ENCODE measurements around the gene MT3.
A peak's percentile ranks its signal among the peaks of the same experiment; 100 is the strongest.

Gene MT3

DNA sequence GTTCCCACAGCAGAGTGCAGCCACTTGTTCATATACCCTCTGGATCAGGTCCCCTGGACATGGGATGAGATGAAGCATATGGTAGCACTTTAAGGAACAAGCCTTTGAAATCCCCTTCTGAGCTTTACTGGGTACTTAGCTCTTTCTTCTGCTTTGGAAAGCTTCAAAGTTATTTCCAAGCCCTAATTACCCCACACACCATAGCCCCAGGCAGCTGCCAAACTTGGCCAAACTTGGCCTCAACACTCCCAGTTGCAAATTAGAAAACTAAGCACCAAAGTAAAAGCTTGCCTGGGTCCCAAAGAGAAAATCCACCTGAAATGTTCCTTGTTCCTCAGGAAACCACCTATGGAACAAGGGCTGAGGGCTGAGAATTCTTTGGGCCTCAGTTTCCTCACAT is 40.2 kb upstream of the MT3 start:
- TF ChIP-seq, protein P1, sequence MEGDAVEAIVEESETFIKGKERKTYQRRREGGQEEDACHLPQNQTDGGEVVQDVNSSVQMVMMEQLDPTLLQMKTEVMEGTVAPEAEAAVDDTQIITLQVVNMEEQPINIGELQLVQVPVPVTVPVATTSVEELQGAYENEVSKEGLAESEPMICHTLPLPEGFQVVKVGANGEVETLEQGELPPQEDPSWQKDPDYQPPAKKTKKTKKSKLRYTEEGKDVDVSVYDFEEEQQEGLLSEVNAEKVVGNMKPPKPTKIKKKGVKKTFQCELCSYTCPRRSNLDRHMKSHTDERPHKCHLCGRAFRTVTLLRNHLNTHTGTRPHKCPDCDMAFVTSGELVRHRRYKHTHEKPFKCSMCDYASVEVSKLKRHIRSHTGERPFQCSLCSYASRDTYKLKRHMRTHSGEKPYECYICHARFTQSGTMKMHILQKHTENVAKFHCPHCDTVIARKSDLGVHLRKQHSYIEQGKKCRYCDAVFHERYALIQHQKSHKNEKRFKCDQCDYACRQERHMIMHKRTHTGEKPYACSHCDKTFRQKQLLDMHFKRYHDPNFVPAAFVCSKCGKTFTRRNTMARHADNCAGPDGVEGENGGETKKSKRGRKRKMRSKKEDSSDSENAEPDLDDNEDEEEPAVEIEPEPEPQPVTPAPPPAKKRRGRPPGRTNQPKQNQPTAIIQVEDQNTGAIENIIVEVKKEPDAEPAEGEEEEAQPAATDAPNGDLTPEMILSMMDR (IDR thresholded peaks at IDR 0.05; ENCODE audit: low read depth, low read length) = no peak
- TF ChIP-seq POLR2A (IDR thresholded peaks at IDR 0.05; ENCODE audit: extremely low read depth, insufficient read length) (no peak), MYC (IDR thresholded peaks at IDR 0.05; ENCODE audit: low read depth, low read length) (no peak)
- TF ChIP-seq, protein P2, sequence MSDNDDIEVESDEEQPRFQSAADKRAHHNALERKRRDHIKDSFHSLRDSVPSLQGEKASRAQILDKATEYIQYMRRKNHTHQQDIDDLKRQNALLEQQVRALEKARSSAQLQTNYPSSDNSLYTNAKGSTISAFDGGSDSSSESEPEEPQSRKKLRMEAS (IDR thresholded peaks at IDR 0.05; ENCODE audit: low read depth, low read length) = no peak
- no peak overlapping the region for H3K4me3 ChIP-seq (ENCODE audit: low read depth, low read length)
- no peak for DNase-seq (ENCODE audit: low read depth)

DNA sequence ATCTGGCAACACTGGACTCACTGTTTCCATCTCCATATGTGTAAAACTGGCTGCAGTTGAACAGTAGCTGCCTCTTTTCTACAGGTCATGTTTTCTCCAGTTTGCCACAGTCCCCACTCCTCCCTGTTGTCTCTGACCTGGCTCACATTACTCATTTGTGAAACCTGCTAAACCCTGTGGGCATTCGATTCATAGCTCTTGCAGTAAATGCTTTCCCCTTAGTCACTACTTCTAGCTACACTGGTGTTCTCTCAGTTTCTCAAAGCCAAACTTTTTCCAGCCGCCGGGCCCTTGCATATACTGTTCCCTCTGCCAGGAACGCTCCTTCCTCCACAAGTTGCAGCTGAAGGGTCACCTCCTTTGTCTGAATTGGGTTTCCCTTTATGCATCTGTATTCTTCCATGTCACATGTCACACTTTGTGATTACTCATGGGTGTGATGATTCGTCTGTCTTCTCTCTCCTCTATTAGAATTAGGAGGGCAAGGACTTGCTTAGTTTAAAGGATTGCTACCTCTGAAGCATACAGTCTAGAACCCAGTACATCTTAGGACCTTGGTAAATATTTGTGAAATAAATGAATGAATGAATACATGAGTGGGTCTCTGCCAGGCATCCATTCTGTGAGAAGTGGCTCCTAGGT is 39.5 kb upstream of the MT3 start:
- no peak overlapping the region for H3K4me3 ChIP-seq (ENCODE audit: low read depth, low read length)
- no peak for TF ChIP-seq MYC (IDR thresholded peaks at IDR 0.05; ENCODE audit: low read depth, low read length)
- TF ChIP-seq, protein P1 (IDR thresholded peaks at IDR 0.05; ENCODE audit: low read depth, low read length) = no peak
- no peak for TF ChIP-seq POLR2A (IDR thresholded peaks at IDR 0.05; ENCODE audit: extremely low read depth, insufficient read length)
- TF ChIP-seq, protein P2 (IDR thresholded peaks at IDR 0.05; ENCODE audit: low read depth, low read length) = no peak
- DNase-seq (ENCODE audit: low read depth) = no peak

DNA sequence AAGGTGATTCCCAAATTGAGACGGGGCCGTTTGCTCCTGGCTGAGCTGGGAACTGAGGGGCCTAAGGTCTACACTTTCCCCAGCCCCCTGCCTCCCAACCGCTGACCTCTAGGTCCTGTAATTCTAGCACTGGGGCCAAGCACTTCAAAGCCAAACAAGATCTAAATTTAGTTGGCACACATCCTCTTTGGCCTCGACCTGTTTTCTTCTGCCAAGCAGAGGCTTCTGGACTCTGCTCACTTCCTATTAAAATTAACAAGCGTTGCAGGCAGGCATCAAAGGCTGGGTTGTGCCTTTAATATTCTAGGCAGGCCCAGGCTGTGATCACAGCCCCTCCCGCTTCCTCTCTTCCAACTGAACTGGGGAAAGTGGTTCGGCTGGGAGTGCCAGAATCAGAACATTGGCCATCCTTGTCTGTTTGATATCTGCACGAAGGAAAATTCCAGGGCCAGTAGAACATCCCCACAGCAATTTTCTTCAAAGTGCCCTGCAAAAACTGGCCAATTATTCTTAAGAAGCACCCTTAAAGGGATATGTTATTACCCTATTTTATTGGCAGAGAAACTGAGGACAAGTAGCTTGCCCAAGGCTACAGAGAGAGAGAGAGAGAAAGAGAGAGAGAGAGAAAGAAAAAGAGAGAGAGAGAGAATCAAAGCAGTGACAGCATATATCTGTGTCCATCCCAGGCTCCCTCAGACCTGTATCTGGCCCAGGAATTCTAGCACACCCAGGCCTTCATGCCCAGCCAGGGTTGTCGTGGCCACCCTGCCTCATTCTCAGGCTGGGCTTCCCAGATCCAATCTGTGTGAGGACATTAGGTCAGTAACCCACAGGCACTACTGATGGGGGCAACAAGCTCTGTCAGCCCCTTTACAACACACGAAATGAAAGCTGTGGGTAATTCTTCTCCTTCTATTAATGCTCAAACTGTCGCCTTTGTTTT is 37.3 kb upstream of the MT3 start:
- no peak for TF ChIP-seq POLR2A (IDR thresholded peaks at IDR 0.05; ENCODE audit: extremely low read depth, insufficient read length)
- TF ChIP-seq, protein P2 (IDR thresholded peaks at IDR 0.05; ENCODE audit: low read depth, low read length) = no peak
- no peak for TF ChIP-seq MYC (IDR thresholded peaks at IDR 0.05; ENCODE audit: low read depth, low read length)
- TF ChIP-seq, protein P1 (IDR thresholded peaks at IDR 0.05; ENCODE audit: low read depth, low read length) = no peak
- DNase-seq (ENCODE audit: low read depth) = peak; percentile 11
- H3K4me3 ChIP-seq (ENCODE audit: low read depth, low read length) = no peak overlapping the region

DNA sequence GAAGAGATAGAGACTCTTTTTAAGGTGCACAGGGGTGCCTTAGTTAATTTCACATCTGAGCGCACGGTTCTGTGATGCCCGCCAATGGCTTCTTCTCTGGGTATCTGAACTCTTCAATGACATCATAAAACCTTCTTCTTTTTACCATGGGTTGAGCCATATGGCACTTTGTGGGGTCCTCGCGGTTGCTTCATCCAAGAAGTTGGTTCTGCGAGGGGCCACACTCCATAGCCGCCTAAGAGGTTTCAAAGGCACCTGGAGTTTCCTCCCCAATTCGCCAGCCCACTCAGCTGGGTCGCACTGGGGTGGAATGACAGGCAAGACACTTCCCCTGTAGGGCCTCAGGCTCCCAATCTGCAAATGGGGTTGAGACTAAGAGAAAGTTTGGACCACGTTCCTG is 34.9 kb upstream of the MT3 start:
- TF ChIP-seq POLR2A (IDR thresholded peaks at IDR 0.05; ENCODE audit: extremely low read depth, insufficient read length) (no peak), MYC (IDR thresholded peaks at IDR 0.05; ENCODE audit: low read depth, low read length) (no peak)
- TF ChIP-seq, protein P1 (IDR thresholded peaks at IDR 0.05; ENCODE audit: low read depth, low read length) = no peak
- TF ChIP-seq, protein P2 (IDR thresholded peaks at IDR 0.05; ENCODE audit: low read depth, low read length) = no peak
- H3K4me3 ChIP-seq (ENCODE audit: low read depth, low read length) = no peak overlapping the region
- DNase-seq (ENCODE audit: low read depth) = no peak

DNA sequence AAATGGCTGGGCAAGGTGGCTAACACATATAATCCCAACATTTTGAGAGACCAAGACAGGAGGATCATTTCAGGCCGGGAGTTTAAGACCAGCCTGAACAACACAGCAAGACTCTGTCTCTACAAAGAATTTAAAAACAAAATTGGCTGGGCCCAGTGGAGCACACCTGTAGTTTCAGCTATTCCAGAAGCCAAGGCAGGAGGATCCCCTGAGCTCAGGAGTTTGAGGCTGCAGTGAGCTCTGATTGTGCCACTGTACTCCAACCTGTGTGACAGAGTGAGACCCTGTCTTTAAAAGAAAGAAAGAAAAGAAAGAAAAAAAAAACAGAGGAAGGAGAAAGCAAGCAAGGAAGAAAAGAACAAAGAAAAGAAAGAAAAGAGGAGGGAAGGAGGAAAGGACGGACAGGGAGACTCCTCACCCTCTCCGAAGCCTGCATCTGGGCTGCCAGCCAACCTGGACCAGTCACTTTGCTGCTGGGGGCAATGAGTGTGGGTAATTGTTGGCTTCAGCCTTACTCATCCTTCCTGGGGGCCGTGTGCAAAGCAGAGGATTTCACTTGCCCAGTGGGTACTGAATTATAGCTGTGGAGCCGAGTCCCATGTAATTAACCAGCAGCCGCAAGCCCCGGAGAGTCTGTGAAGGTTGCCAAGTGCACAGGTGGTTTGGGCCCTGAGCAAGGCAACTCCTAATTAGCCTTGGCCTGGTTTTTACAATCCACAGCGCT is 31.1 kb upstream of the MT3 start:
- TF ChIP-seq, protein P1 (IDR thresholded peaks at IDR 0.05; ENCODE audit: low read depth, low read length) = no peak
- no peak for TF ChIP-seq POLR2A (IDR thresholded peaks at IDR 0.05; ENCODE audit: extremely low read depth, insufficient read length)
- TF ChIP-seq, protein P2 (IDR thresholded peaks at IDR 0.05; ENCODE audit: low read depth, low read length) = no peak
- H3K4me3 ChIP-seq (ENCODE audit: low read depth, low read length) = no peak overlapping the region
- DNase-seq (ENCODE audit: low read depth) = no peak
